Measurements from ENCODE around the gene POLE4.

Gene POLE4

GRCh38 chr2:75003773-75004172 is 45.3 kb downstream of the POLE4 start:
- no peak for TF ChIP-seq CTCF (IDR thresholded peaks at IDR 0.05)

- TF ChIP-seq CTCF (IDR thresholded peaks at IDR 0.05), result no peak
Observed at GRCh38 chr2:75006041-75006440, 47.6 kb downstream of the POLE4 start.

GRCh38 chr2:75007061-75007460 is 48.6 kb downstream of the POLE4 start:
- TF ChIP-seq CTCF (IDR thresholded peaks at IDR 0.05), result no peak

- no peak for TF ChIP-seq CTCF (IDR thresholded peaks at IDR 0.05)
Observed at GRCh38 chr2:75007819-75008218, 49.4 kb downstream of the POLE4 start.

GRCh38 chr2:75010571-75010970 is 52.1 kb downstream of the POLE4 start:
- no peak for TF ChIP-seq CTCF (IDR thresholded peaks at IDR 0.05)

GRCh38 chr2:75012080-75012479 is 53.6 kb downstream of the POLE4 start:
- no peak for TF ChIP-seq CTCF (IDR thresholded peaks at IDR 0.05)

- no peak for TF ChIP-seq CTCF (IDR thresholded peaks at IDR 0.05)
Observed at GRCh38 chr2:75018162-75018561, 59.7 kb downstream of the POLE4 start.

All from LNCAP (cell line).